GM18502 (cell line): ENCODE data around the gene ARHGEF25.
"Not testable (repeated sequence)": the region's sequence is repeated elsewhere in the genome, so short reads cannot be mapped to it uniquely, and the experiment has no call there.

Source experiments
- ATAC-seq: cut with Tn5 transposase; IDR thresholded peaks from one replicate; pipeline ENCODE4 v1.9.1; 2021; ENCODE audit warnings: mild to moderate bottlenecking; ENCODE audit not compliant: unreplicated experiment, poor library complexity

The ARHGEF25 gene

DNA sequence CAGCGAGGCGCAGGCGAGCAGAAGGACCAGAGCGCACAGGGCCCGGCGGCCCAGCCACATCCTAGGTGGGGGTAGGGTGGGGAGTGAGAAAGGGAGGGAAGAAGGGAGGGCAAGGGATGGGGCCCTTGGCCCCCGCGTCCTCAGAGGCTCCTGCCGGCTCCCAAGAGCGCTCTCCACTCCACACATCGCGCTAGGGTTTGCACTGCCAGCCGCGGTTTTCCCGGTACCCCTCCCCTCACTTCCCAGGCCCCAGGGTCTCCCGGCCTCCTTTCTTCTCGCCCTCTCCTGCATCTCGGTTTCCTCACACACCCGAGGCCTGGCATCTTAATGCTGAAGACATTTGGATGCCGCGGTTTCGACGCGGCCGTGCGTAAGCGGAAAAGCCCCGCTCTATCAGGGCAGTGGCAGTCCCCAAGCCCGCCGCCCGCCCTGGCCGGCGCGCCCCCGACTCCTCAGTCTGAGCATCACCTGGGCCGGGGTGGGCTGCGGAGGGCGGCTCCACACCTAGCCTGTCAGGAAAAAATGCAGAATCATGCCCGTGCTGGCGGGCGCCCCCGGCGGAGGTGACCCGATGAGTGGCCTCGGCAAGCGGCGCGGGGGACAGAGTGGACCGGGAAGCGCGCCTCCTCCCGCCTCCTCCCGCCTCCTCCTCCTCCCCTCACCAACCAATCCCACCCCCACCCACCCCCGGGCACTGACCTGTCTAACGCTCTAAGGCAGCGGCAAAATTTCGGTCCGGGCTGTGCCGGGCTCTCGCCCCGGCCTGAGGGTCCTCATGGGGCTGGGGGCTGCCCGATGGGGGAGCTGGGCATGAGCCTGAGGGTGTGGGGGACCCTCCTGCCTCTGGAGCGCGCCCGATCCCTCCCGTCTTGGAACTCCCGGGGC lies 21.1 kb downstream of the ARHGEF25 start:
- peak; percentile 4 for ATAC-seq

DNA sequence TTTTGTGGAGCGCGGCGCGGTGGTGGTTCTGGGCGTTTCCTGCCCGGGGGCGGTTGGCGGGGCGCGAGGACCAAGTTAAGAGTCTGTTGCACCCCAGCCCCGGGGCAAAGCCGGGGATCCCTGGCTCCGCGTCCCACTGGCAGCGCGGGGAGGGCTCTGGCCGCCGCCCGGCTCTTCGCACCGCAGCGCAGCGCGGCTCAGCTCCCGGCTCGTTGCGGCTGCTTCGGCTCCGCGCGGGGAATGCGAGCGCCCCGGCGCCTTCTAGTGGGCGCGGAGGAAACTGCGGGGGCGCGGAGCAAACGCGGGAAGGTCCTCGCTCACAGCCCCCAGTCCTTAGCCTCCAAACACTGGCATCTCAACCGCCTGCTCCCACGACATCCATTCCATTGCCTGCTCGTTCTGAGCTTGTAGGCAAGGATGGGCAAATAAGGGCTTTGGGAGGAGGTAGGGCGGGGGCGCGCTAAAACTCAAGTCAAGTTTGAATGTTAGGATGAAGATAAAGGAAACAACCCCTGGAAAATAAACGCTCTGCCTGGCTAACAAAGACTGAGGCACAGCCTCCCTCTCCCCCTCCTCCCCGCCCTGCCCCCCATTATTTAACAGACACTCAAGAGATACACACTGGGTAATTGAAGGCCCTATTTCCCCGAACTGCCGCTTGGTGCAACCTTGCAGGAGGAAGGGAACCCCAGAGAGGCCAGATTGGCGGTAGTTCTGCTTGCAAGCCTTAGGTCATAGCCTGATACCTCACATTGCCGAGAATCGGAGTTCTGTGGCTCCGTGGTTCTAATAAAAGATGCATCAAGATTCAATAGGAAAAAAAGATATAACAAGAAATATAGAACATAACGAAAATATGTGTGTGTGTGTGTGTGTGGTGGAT lies 22.0 kb downstream of the ARHGEF25 start, which contains the start of gene B4GALNT1:
Gene B4GALNT1, minus strand, starts transcription at position 244 of the 883 bp plus-strand sequence. CDS start 1,069 bp downstream, outside the sequence.
- peak; percentile 80 for ATAC-seq

GRCh38 chr12:57636731-57637130 lies 25.5 kb downstream of the ARHGEF25 start:
- not testable (repeated sequence) for ATAC-seq

DNA sequence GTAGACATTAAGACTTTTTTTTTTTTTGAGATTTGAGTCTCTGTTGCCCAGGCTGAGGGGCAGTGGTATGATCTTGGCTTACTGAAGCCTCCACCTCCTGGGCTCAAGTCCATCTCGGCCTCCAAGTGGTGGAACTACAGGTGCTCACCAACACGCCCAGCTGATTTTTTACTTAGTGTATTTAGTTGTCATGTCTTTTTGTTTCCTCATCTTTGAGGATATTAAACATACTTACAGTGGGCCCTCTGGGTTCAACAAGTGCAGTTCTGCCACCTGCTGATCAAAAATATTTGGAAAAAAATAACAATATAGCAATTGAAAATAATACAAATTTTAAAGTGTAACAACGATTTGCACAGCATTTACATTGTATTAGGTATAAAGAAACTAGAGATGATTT lies 26.1 kb downstream of the ARHGEF25 start:
- no peak for ATAC-seq

- ATAC-seq, result no peak
These were observed 26.9 kb downstream of the ARHGEF25 start for GRCh38 chr12:57638096-57638495.

GRCh38 chr12:57640175-57641042 lies 29.2 kb downstream of the ARHGEF25 start:
- ATAC-seq, result no peak

DNA sequence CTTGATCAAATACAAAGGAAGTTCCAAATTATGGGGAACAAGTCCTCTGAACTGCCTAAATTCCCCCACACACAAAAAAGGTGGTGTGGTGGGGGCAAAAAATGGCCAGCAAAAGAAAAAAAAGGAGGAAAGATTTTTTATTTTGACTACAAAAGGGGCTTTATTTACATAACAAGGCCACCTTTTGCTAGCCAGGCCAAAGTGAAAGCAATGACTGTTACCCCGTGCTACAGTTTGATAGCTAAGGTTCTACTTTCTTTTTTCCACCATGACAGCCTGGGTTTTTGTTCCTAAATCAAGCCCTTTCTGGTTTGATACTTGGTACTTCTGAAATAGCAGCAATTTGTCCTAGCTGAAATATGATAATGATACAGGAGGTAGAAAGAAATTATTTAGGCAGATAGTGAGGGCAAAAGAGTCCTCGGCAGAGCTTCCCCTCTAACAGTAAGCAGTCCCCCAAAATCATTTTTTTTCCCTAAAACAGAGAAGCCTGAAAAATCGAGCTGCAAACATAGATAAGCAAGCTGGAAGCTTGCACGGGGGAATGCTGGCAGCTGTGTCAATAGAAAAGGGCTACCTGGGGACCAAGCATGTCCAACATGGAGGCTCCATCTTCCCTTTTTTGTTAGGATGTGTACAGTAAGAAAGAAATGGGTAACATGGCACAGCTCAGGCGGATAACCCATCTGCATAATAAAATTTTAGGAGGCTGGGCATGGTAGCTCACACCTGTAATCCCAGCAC lies 30.6 kb downstream of the ARHGEF25 start:
- no peak for ATAC-seq

DNA sequence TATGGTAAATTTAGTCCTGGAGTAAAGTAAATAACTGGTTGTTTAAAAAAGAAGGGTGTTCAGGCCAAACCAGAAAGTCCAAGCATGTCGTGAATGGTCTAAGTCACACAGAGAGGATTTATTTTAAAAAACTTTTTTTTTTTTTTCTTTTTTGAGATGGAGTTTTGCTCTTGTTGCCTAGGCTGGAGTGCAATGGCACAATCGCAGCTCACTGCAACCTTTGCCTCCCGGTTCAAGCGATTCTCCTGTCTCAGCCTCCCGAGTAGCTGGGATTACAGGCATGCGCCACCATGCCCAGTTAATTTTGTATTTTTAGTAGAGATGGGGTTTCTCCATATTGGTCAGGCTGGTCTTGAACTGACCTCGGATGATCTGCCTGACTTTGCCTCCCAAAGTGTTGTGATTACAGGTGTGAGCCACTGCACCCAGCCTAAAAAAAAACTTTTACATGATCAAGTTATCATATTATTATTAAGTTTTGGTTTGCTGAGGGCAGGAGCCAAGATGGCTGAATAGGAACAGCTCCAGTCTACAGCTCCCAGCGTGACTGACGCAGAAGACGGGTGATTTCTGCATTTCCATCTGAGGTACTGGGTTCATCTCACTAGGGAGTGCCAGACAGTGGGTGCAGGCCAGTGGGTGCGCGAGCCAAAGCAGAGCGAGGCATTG lies 34.9 kb downstream of the ARHGEF25 start:
- not testable (repeated sequence) for ATAC-seq

DNA sequence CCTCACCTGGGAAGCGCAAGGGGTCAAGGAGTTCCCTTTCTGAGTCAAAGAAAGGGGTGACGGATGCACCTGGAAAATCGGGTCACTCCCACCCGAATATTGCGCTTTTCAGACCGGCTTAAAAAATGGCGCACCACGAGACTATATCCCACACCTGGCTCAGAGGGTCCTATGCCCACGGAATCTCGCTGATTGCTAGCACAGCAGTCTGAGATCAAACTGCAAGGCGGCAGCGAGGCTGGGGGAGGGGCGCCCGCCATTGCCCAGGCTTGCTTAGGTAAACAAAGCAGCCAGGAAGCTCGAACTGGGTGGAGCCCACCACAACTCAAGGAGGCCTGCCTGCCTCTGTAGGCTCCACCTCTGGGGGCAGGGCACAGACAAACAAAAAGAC lies 35.4 kb downstream of the ARHGEF25 start:
- ATAC-seq, result not testable (repeated sequence)

DNA sequence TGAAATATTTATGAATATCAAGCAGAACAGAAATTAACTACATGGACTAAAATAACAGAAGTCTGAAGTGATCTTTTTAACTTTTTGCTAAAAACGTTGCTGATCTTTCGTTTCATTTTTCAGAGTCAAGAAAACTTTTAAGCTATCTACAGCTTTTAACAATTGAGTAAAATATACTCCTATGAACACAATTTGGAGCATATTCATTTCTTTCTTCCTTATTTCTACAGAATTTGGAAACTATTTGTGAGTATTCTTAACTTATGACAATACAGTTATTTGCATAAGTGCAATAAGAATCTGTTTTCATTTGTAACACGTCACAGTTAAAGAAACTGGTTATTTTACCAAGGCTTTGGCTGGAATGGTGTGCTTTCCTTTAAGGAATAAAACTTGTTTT lies 42.8 kb downstream of the ARHGEF25 start:
- ATAC-seq, result no peak

GRCh38 chr12:57655541-57656240 lies 44.5 kb downstream of the ARHGEF25 start:
- ATAC-seq, result no peak

GRCh38 chr12:57656408-57656807 lies 45.2 kb downstream of the ARHGEF25 start:
- ATAC-seq, result not testable (repeated sequence)

- no peak for ATAC-seq
These were observed 46.5 kb downstream of the ARHGEF25 start for GRCh38 chr12:57657744-57658143.

DNA sequence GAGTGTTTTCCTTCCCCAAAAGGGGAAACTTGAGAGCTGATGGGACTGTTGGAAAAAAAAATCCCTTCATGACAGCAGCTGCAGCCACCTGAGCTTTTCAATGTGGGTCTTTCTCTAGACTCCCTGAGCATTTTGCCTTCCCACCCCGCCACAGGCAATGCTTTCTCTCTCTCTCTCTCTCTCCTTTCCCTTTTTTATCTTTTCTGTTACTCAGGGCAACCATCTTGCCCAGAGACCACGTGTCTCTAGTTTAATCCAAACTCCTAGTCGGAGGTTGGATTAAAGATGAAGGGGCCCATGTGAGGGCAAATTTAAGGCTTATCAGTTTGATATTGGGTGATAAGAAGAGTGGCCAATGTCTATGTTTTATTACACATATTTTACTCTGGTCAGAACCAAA lies 47.7 kb downstream of the ARHGEF25 start:
- ATAC-seq, result no peak

GRCh38 chr12:57661376-57661775 lies 50.1 kb downstream of the ARHGEF25 start:
- ATAC-seq, result no peak

DNA sequence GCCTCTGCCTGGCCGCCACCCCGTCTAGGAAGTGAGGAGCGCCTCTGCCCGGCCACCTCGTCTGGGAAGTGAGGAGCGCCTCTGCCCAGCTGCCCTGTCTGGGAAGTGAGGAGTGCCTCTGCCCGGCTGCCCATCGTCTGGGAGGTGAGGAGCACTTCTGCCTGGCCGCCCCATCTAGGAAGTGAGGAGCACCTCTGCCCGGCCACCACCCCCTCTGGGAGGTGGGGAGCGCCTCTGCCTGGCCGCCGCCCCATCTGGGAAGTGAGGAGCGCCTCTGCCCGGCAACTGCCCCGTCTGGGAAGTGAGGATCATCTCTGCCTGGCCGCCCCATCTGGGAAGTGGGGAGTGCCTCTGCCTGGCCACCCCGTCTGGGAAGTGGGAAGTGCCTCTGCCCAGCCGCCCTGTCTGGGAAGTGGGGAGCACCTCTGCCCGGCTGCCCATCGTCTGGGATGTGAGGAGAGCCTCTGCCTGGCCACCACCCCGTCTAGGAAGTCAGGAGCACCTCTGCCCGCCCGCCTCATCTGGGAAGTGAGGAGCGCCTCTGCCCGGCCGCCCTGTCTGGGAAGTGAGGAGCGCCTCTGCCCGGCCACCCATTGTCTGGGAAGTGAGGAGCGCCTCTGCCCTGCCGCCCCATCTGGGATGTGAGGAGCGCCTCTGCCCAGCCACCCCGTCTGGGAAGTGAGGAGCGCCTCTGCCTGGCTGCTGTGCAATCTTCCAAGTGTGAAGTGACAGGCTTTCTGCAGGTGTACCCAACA lies 54.0 kb downstream of the ARHGEF25 start:
- ATAC-seq, result not testable (repeated sequence)
